ENCODE results near the gene MSRB3. TPM values are rescaled to one million over a fixed set of nuclear protein-coding genes. Genes with fewer than 3 reads are reported as not detected.

The MSRB3 gene
- total and polyA plus RNA-seq, 2 donors (not counting 3 experiments of a cell fraction or from before 2014, with no cell fraction given), result 20.0 to 59.3 TPM

DNA sequence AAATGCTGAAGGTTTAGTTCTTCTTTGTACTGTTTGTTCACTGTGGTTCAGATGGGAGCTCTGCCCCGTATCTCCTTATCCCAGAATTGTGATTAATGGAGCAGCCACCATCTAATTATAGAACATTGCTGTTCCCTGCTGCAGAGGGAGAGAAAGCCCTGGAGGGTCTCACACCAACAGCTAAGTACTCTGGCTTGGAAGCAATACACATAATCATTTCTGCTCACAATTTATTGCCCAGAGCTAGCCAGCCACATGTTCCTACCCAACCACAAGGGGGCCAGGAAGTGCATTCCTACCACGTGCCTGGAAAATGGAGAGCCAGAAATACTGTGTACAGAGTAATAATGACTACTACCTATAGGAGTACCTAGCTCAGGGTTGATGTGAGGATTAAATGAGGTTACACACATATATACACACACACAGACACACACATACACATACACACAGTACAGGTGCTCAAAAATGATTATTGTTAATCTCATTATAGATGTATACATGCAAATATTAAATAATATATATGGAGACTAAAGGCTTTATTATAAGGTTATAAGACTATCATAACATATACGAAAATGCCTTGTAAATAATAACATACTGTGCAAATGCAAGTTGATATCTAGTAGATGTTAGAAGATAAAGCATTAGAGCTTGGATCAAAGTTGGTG, 22.3 kb downstream of the MSRB3 start:
- BruUV-seq (replicated peaks), result no TSS peak
- Histone ChIP-seq H3K27me3 (ENCODE audit: control insufficient read depth in 2 of 2, insufficient read depth in 2 of 2, low read length in 2 of 2) (no peaks in the 10 kb centered on the region), H2AFZ (ENCODE audit: low read depth, low read length) (no peak overlapping the region), H3K9ac (replicated peaks; ENCODE audit: extremely low read depth, insufficient read depth, low read length) (no peak overlapping the region), H3K4me2 (ENCODE audit: insufficient read depth, low read length) (no peak overlapping the region), H3K36me3 (ENCODE audit: control insufficient read depth in 2 of 2, extremely low read depth in 1 of 2, insufficient read depth in 2 of 2, low read length in 2 of 2) (no peaks in the 10 kb centered on the region), H3K27ac (ENCODE audit: insufficient read depth, low read depth, low read length) (no peak overlapping the region), H3K79me2 (ENCODE audit: control insufficient read depth, insufficient read depth, low read length) (peaks cover 64% of the 10 kb centered on the region), H4K20me1 (replicated peaks; ENCODE audit: control insufficient read depth, extremely low read depth, insufficient read depth, low read length) (peaks cover 2% of the 10 kb centered on the region), H3K9me3 (replicated peaks; ENCODE audit: control insufficient read depth, insufficient read depth, low read length) (no peaks in the 10 kb centered on the region), H3K4me1 (ENCODE audit: control insufficient read depth, extremely low read depth, insufficient read depth, low read length) (peaks cover 7% of the 10 kb centered on the region), H3K9me1 (replicated peaks; ENCODE audit: control insufficient read depth, extremely low read depth, insufficient read depth, low read length) (no peaks in the 10 kb centered on the region), H3K4me3 (replicated peaks in 1 of 3; ENCODE audit: insufficient read depth in 1 of 3, low read depth in 1 of 3, low read length in 3 of 3) (no peak overlapping the region)
- intact Hi-C loops (cut with micrococcal nuclease) (no loop called here), dilution Hi-C loops (cut with MboI; ENCODE audit: extremely low pct_ligation_motif_present, low sequenced_read_pairs) (no loop called here)
- ChIA-PET POLR2A (no interaction called here), CTCF (interaction anchor here (0.8 to 2.8 kb wide), 8 partner anchors 7 to 820 kb away, joined by 4 to 13 read pairs (median 4); no protein-coding TSS in a partner anchor)
- TF ChIP-seq, protein P1, sequence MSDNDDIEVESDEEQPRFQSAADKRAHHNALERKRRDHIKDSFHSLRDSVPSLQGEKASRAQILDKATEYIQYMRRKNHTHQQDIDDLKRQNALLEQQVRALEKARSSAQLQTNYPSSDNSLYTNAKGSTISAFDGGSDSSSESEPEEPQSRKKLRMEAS (IDR thresholded peaks at IDR 0.05; ENCODE audit: insufficient read depth, insufficient read length), result peak; percentile 51
- TF ChIP-seq MYC (IDR thresholded peaks at IDR 0.05; ENCODE audit: low read depth, low read length), result no peak
- TF ChIP-seq, protein P2, sequence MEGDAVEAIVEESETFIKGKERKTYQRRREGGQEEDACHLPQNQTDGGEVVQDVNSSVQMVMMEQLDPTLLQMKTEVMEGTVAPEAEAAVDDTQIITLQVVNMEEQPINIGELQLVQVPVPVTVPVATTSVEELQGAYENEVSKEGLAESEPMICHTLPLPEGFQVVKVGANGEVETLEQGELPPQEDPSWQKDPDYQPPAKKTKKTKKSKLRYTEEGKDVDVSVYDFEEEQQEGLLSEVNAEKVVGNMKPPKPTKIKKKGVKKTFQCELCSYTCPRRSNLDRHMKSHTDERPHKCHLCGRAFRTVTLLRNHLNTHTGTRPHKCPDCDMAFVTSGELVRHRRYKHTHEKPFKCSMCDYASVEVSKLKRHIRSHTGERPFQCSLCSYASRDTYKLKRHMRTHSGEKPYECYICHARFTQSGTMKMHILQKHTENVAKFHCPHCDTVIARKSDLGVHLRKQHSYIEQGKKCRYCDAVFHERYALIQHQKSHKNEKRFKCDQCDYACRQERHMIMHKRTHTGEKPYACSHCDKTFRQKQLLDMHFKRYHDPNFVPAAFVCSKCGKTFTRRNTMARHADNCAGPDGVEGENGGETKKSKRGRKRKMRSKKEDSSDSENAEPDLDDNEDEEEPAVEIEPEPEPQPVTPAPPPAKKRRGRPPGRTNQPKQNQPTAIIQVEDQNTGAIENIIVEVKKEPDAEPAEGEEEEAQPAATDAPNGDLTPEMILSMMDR (IDR thresholded peaks at IDR 0.05; ENCODE audit: extremely low read depth in 1 of 2, insufficient read depth in 1 of 2, low read depth in 1 of 2, low read length in 2 of 2), result peak; percentile 28 to 42
- no peak for TF ChIP-seq GATA2 (IDR thresholded peaks at IDR 0.05; ENCODE audit: insufficient read depth, insufficient read length, low read depth, low read length)
- no peak for TF ChIP-seq POLR2AphosphoS5 (IDR thresholded peaks at IDR 0.05; ENCODE audit: insufficient read depth, low read depth, low read length)
- no peak for FAIRE-seq
- DNase-seq (ENCODE audit: low read depth, low spot score), result no peak
